Natural killer cell (primary cell): ENCODE measurements around the gene ANKRD44. TPM values are rescaled to one million over a fixed set of nuclear protein-coding genes. Genes with fewer than 3 reads are reported as not detected.

ENCODE experiments used
- ATAC-seq, 3 donors: fragments of 150-1000 bp in 2 of 3; fragments of 200-7000 bp in 1 of 3; cut with Tn5 transposase; 1 replicate in 1 of 3; 2 replicates in 2 of 3; pipeline ENCODE4 v1.10.0; 2021; ENCODE audit warnings: mild to moderate bottlenecking in 2 of 3, moderate library complexity in 2 of 3
- DNase-seq, 2 donors: peaks; one replicate each; pipeline versions ENCODE4 v3.0.0 to v3.0.0-alpha.2; 2013 to 2021; ENCODE audit warnings: mixed read lengths in 1 of 2
- H3K27ac ChIP-seq: one replicate; pipeline ENCODE4 v1.5.1; 2013; ENCODE audit warnings: mild to moderate bottlenecking, low read length
- H3K27me3 ChIP-seq: one replicate; pipeline ENCODE4 v1.6.1; 2013; ENCODE audit warnings: low read length; ENCODE audit not compliant: control insufficient read depth, insufficient read depth
- H3K36me3 ChIP-seq: one replicate; pipeline ENCODE4 v1.6.1; 2013; ENCODE audit warnings: low read length; ENCODE audit not compliant: control insufficient read depth, insufficient read depth
- H3K4me1 ChIP-seq: one replicate; pipeline ENCODE4 v1.6.1; 2013; ENCODE audit warnings: low read length; ENCODE audit not compliant: control insufficient read depth, insufficient read depth
- H3K4me3 ChIP-seq: one replicate; pipeline ENCODE4 v1.5.1; 2013; ENCODE audit warnings: low read length
- H3K9me3 ChIP-seq: one replicate; pipeline ENCODE4 v1.6.1; 2013; ENCODE audit warnings: low read length; ENCODE audit not compliant: control insufficient read depth, insufficient read depth
- H3K27ac Mint-ChIP-seq, 2 donors: one replicate each; pipeline ENCODE4 v1.8.0; 2022; ENCODE audit warnings: mild to moderate bottlenecking in 2 of 2, mixed read lengths in 2 of 2, moderate library complexity in 1 of 2
- H3K27me3 Mint-ChIP-seq, 2 donors: one replicate each; pipeline ENCODE4 v1.8.0; 2022; ENCODE audit warnings: low read depth in 2 of 2, mixed read lengths in 2 of 2
- H3K36me3 Mint-ChIP-seq: one replicate; pipeline ENCODE4 v1.8.0; 2022; ENCODE audit warnings: mixed read lengths
- H3K4me1 Mint-ChIP-seq, 2 donors: one replicate each; pipeline ENCODE4 v1.8.0; 2022; ENCODE audit warnings: mixed read lengths in 2 of 2
- H3K4me3 Mint-ChIP-seq: one replicate; pipeline ENCODE4 v1.8.0; 2022; ENCODE audit warnings: mild to moderate bottlenecking, moderate library complexity, mixed read lengths
- H3K9me3 Mint-ChIP-seq, 2 donors: one replicate each; pipeline ENCODE4 v1.8.0; 2022; ENCODE audit warnings: mixed read lengths in 2 of 2
- CTCF ChIP-seq: fragments of 200-600 bp; IDR thresholded peaks from one replicate; pipeline ENCODE4 v1.8.0; 2022; ENCODE audit warnings: antibody characterized with exemption
- WGBS: methylation state at CpG from one replicate; pipeline ENCODE4 v1.1.7; 2013; ENCODE audit warnings: missing lambda C conversion rate; ENCODE audit not compliant: insufficient coverage; 5-methylcytosine and 5-hydroxymethylcytosine counted together
- intact Hi-C: fragments of 100-400 bp; cut with micrococcal nuclease; formaldehyde crosslinking; loops from one replicate; pipeline ENCODE4 v1.14.2; 2022
- total RNA-seq, 4 donors: library from RNA; stranded (reverse); fragments of 120-200 nt in 1 of 4; gene quantifications; one replicate each; pipeline versions ENCODE4 v1.2.3 to v1.2.4, GENCODE V29; 2013 to 2022

Gene ANKRD44
- total RNA-seq, 3 donors from 2014 or later (not counting 1 experiment from before 2014, with no cell fraction given) = 252 to 376 (median 311) TPM

- WGBS = 0% methylated on average over 1 of the region's 1 CpG
- no peak for ATAC-seq
- Histone ChIP-seq H3K27me3 (no peaks in the 10 kb centered on the region), H3K4me1 (peaks cover 12% of the 10 kb centered on the region), H3K4me3 (no peak overlapping the region), H3K36me3 (peaks cover 14% of the 10 kb centered on the region), H3K27ac (no peak overlapping the region), H3K9me3 (no peaks in the 10 kb centered on the region)
- Mint-ChIP-seq H3K36me3 (no peaks in the 10 kb centered on the region), H3K27me3 (no peaks in the 10 kb centered on the region), H3K4me3 (no peak overlapping the region), H3K4me1 (peaks cover 54 to 60% of the 10 kb centered on the region in 2 donors), H3K27ac (peak overlapping the region; percentile 26 to 64), H3K9me3 (no peaks in the 10 kb centered on the region)
- intact Hi-C loops = no loop called here
- DNase-seq = no peak
- no peak for TF ChIP-seq CTCF
Measured at GRCh38 chr2:197176522-197176921, 134.1 kb downstream of the ANKRD44 start.

DNA sequence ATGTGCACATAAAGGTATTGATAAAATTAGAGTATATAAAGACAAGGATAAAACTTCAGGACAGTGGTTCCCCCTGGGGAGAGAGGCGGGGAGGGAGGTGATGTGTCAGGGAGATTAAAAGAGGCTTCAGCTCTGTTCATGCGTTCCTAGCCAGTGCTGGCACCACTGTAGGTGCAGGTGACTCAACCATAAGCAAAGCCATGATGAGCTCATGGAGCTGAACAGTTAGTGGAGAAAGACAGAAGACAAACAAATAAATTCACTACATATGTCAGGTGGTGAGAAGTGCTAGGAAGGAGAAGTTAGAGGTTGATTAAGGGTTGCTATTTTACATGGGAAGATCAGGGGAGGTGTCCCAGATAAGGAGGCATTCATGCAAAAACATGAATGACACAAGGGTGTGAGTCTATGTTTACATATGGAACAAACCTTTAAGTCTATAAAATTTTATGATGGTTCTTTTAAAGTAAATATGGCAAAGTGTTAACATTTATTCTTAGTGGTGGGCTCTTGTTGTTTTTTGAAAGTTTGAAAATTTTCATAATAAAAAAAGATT, 136.0 kb downstream of the ANKRD44 start:
- Histone ChIP-seq H3K27me3 (no peaks in the 10 kb centered on the region), H3K36me3 (peaks cover 10% of the 10 kb centered on the region), H3K4me3 (no peak overlapping the region), H3K27ac (no peak overlapping the region), H3K4me1 (peaks cover 8% of the 10 kb centered on the region), H3K9me3 (no peaks in the 10 kb centered on the region)
- H3K27me3 Mint-ChIP-seq = no peaks in the 10 kb centered on the region
- TF ChIP-seq CTCF = no peak
- ATAC-seq (peak in 1 of 3 donors; percentile 38), DNase-seq (no peak)
- intact Hi-C loops = no loop called here
- peak overlapping the region; percentile 19 to 26 for H3K27ac Mint-ChIP-seq
- no peak overlapping the region for H3K4me3 Mint-ChIP-seq
- H3K9me3 Mint-ChIP-seq = no peaks in the 10 kb centered on the region
- H3K4me1 Mint-ChIP-seq = peaks cover 61 to 62% of the 10 kb centered on the region in 2 donors
- 97% methylated on average over 2 of the region's 2 CpGs for WGBS
- H3K36me3 Mint-ChIP-seq = no peaks in the 10 kb centered on the region

DNA sequence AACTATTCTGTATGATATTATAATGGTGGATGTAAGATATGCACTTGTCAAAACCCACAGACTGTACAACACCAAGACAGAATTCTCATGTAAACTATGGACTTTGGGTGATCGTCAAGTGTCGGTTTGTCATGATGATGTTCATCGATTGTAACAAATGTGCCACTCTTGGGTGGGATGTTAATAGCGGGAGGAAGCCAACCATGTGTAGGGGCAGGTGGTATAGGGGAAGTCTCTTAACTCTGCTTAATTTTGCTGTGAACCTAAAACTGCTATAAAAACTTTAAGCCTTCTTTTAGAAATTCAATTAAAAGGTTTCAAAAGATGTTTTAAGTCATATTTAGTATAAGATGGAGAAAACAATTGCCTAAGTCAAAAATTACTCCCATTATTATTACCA, 139.0 kb downstream of the ANKRD44 start:
- Mint-ChIP-seq H3K27ac (peak overlapping the region; percentile 35 to 75), H3K27me3 (no peaks in the 10 kb centered on the region), H3K4me1 (peaks cover 71 to 74% of the 10 kb centered on the region in 2 donors), H3K4me3 (no peak overlapping the region), H3K36me3 (no peaks in the 10 kb centered on the region), H3K9me3 (no peaks in the 10 kb centered on the region)
- Histone ChIP-seq H3K4me3 (no peak overlapping the region), H3K36me3 (peaks cover 7% of the 10 kb centered on the region), H3K27me3 (no peaks in the 10 kb centered on the region), H3K27ac (no peak overlapping the region), H3K4me1 (peaks cover 23% of the 10 kb centered on the region), H3K9me3 (no peaks in the 10 kb centered on the region)
- WGBS = 73% methylated on average over 4 of the region's 4 CpGs
- intact Hi-C loops = no loop called here
- ATAC-seq = no peak
- no peak for DNase-seq
- TF ChIP-seq CTCF = no peak

- peaks cover 26% of the 10 kb centered on the region for H3K4me1 ChIP-seq
- no peaks in the 10 kb centered on the region for H3K27me3 ChIP-seq
- TF ChIP-seq CTCF = no peak
- Mint-ChIP-seq H3K36me3 (no peaks in the 10 kb centered on the region), H3K27ac (peak overlapping the region; percentile 35 to 75), H3K4me1 (peaks cover 69 to 76% of the 10 kb centered on the region in 2 donors), H3K27me3 (no peaks in the 10 kb centered on the region), H3K4me3 (no peak overlapping the region), H3K9me3 (no peaks in the 10 kb centered on the region)
- H3K27ac ChIP-seq = no peak overlapping the region
- DNase-seq = no peak
- intact Hi-C loops = no loop called here
- H3K9me3 ChIP-seq = no peaks in the 10 kb centered on the region
- ATAC-seq = no peak
- H3K36me3 ChIP-seq = peaks cover 7% of the 10 kb centered on the region
- no peak overlapping the region for H3K4me3 ChIP-seq
- WGBS = no CpG with 5 or more reads among the region's 1 CpG
Measured at GRCh38 chr2:197170208-197170607, 140.4 kb downstream of the ANKRD44 start.
